ENCODE measurements around the gene PHC2.

PHC2 gene

DNA sequence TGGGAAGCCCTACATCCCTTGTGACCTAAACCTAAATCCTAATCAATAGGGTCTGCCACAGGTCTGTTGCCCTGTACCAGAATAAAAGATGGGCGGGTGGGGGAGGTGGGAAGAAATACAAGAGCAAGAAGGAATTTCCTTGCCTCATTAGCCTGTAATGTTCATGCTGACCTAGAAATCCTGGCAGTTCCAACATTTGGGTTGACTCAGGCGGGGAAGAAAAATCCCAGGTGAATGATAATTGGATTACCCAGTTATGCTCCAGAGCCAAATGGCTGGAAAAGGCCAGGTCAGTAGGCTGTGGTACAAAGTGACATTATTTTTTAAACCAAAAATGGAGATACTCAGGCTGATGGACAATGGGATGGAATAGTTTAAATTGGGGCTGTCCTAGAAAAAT, 82.7 kb downstream of the PHC2 start:
- Histone ChIP-seq H3K9me3 (ENCODE audit: insufficient read depth, low read depth, low read length) (no peaks in the 10 kb centered on the region), H3K4me3 (ENCODE audit: low read length) (peak overlapping the region; percentile 53), H3K27ac (ENCODE audit: low read depth, low read length) (no peak overlapping the region), H3K27me3 (ENCODE audit: insufficient read depth, low read length) (peaks cover 65% of the 10 kb centered on the region), H3K9ac (ENCODE audit: low read depth, low read length) (no peak overlapping the region), H3K4me1 (ENCODE audit: insufficient read depth, low read length) (peaks cover 41% of the 10 kb centered on the region), H3K36me3 (ENCODE audit: insufficient read depth, low read length) (no peaks in the 10 kb centered on the region; the same call in 1 of the 2 replicates)
- 48% methylated on average over 2 of the region's 2 CpGs for WGBS

GRCh38 chr1:33347650-33347992, 83.3 kb downstream of the PHC2 start:
- H3K27ac ChIP-seq (ENCODE audit: low read depth, low read length) = no peak overlapping the region
- H3K9ac ChIP-seq (ENCODE audit: low read depth, low read length) = no peak overlapping the region
- WGBS = 65% methylated on average over 5 of the region's 5 CpGs
- peaks cover 59% of the 10 kb centered on the region for H3K27me3 ChIP-seq (ENCODE audit: insufficient read depth, low read length)
- H3K4me3 ChIP-seq (ENCODE audit: low read length) = peak overlapping the region; percentile 53; the same call in 1 of the 2 replicates
- no peaks in the 10 kb centered on the region; the same call in 1 of the 2 replicates for H3K36me3 ChIP-seq (ENCODE audit: insufficient read depth, low read length)
- H3K4me1 ChIP-seq (ENCODE audit: insufficient read depth, low read length) = peaks cover 46% of the 10 kb centered on the region
- no peaks in the 10 kb centered on the region for H3K9me3 ChIP-seq (ENCODE audit: insufficient read depth, low read depth, low read length)

GRCh38 chr1:33346927-33347649, 83.8 kb downstream of the PHC2 start:
- 58% methylated on average over 2 of the region's 2 CpGs for WGBS
- Histone ChIP-seq H3K9me3 (ENCODE audit: insufficient read depth, low read depth, low read length) (no peaks in the 10 kb centered on the region), H3K27ac (ENCODE audit: low read depth, low read length) (no peak overlapping the region), H3K4me1 (ENCODE audit: insufficient read depth, low read length) (peaks cover 51% of the 10 kb centered on the region), H3K9ac (ENCODE audit: low read depth, low read length) (no peak overlapping the region), H3K27me3 (ENCODE audit: insufficient read depth, low read length) (peaks cover 54% of the 10 kb centered on the region), H3K4me3 (ENCODE audit: low read length) (peak overlapping the region; percentile 53; the same call in 1 of the 2 replicates), H3K36me3 (ENCODE audit: insufficient read depth, low read length) (no peaks in the 10 kb centered on the region; the same call in 1 of the 2 replicates)

- Histone ChIP-seq H3K27me3 (ENCODE audit: insufficient read depth, low read length) (peaks cover 49% of the 10 kb centered on the region), H3K4me1 (ENCODE audit: insufficient read depth, low read length) (peaks cover 57% of the 10 kb centered on the region), H3K9me3 (ENCODE audit: insufficient read depth, low read depth, low read length) (no peaks in the 10 kb centered on the region), H3K4me3 (ENCODE audit: low read length) (no peak overlapping the region; the same call in 1 of the 2 replicates), H3K36me3 (ENCODE audit: insufficient read depth, low read length) (no peaks in the 10 kb centered on the region; the same call in 1 of the 2 replicates), H3K27ac (ENCODE audit: low read depth, low read length) (no peak overlapping the region), H3K9ac (ENCODE audit: low read depth, low read length) (no peak overlapping the region)
- WGBS = 59% methylated on average over 3 of the region's 3 CpGs
Observed at GRCh38 chr1:33346533-33346926, 84.4 kb downstream of the PHC2 start.

- no peak overlapping the region for H3K4me3 ChIP-seq (ENCODE audit: low read length)
- H3K27me3 ChIP-seq (ENCODE audit: insufficient read depth, low read length) = peaks cover 34% of the 10 kb centered on the region
- H3K9ac ChIP-seq (ENCODE audit: low read depth, low read length) = no peak overlapping the region
- H3K4me1 ChIP-seq (ENCODE audit: insufficient read depth, low read length) = peaks cover 67% of the 10 kb centered on the region
- 97% methylated on average over 2 of the region's 2 CpGs for WGBS
- H3K9me3 ChIP-seq (ENCODE audit: insufficient read depth, low read depth, low read length) = no peaks in the 10 kb centered on the region
- H3K36me3 ChIP-seq (ENCODE audit: insufficient read depth, low read length) = no peaks in the 10 kb centered on the region; the same call in 1 of the 2 replicates
- no peak overlapping the region for H3K27ac ChIP-seq (ENCODE audit: low read depth, low read length)
Observed at GRCh38 chr1:33344896-33345560, 85.9 kb downstream of the PHC2 start.

- H3K4me1 ChIP-seq (ENCODE audit: insufficient read depth, low read length) = peaks cover 81% of the 10 kb centered on the region
- H3K4me3 ChIP-seq (ENCODE audit: low read length) = no peak overlapping the region
- no peaks in the 10 kb centered on the region; the same call in 1 of the 2 replicates for H3K36me3 ChIP-seq (ENCODE audit: insufficient read depth, low read length)
- H3K9me3 ChIP-seq (ENCODE audit: insufficient read depth, low read depth, low read length) = no peaks in the 10 kb centered on the region
- H3K27ac ChIP-seq (ENCODE audit: low read depth, low read length) = no peak overlapping the region
- no peak overlapping the region for H3K9ac ChIP-seq (ENCODE audit: low read depth, low read length)
- WGBS = 86% methylated on average over 5 of the region's 5 CpGs
- peaks cover 23% of the 10 kb centered on the region for H3K27me3 ChIP-seq (ENCODE audit: insufficient read depth, low read length)
Observed at GRCh38 chr1:33343539-33343938, 87.4 kb downstream of the PHC2 start.

DNA sequence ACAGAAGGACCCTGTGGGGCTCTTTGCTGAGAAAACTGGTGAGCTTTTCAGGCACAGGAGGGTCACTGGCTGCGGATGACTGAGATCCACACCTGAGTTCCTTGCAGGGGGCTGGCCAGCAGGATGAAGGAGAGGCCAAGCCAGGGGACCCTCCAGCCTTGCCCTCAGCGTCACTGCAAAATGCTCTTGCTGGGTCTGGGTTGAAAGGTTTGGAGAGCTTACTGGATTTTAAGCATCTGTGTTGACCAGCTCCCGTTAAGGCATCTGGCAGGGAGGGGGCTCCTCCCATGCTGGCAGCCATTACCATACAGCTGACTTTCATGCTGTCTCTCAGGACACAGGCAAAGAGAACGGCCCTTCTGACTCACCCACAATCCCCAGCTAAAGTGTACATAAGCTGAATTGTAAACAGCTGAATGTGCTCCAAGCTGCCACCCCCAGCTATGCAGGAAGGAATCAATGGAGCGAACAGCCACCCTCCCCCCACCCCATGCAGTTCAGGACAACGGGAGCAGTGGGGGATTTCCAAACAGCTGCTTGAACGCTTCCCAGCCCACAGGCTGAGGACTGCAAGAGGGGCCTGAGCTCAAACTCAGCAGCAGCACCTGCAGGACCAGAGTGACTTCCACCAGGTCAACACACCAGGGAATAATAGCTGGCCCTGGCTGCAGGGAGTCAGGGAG, 88.7 kb downstream of the PHC2 start:
- Histone ChIP-seq H3K27me3 (ENCODE audit: insufficient read depth, low read length) (peaks cover 9% of the 10 kb centered on the region; the same call in 1 of the 2 replicates), H3K9me3 (ENCODE audit: insufficient read depth, low read depth, low read length) (no peaks in the 10 kb centered on the region), H3K4me1 (ENCODE audit: insufficient read depth, low read length) (peaks cover 81% of the 10 kb centered on the region), H3K36me3 (ENCODE audit: insufficient read depth, low read length) (no peaks in the 10 kb centered on the region; the same call in 1 of the 2 replicates), H3K27ac (ENCODE audit: low read depth, low read length) (peak overlapping the region; percentile 80; the same call in 1 of the 2 replicates), H3K4me3 (ENCODE audit: low read length) (peak overlapping the region; percentile 10; the same call in 1 of the 2 replicates), H3K9ac (ENCODE audit: low read depth, low read length) (0 out of 2 replicates have a peak overlapping the region, but pooled peaks have one; percentile 18)
- 7% methylated on average over 7 of the region's 7 CpGs for WGBS

- no peaks in the 10 kb centered on the region for H3K9me3 ChIP-seq (ENCODE audit: insufficient read depth, low read depth, low read length)
- H3K36me3 ChIP-seq (ENCODE audit: insufficient read depth, low read length) = no peaks in the 10 kb centered on the region; the same call in 1 of the 2 replicates
- H3K4me3 ChIP-seq (ENCODE audit: low read length) = no peak overlapping the region
- peaks cover under 1% of the 10 kb centered on the region; the same call in 1 of the 2 replicates for H3K27me3 ChIP-seq (ENCODE audit: insufficient read depth, low read length)
- 86% methylated on average over 6 of the region's 6 CpGs for WGBS
- H3K27ac ChIP-seq (ENCODE audit: low read depth, low read length) = no peak overlapping the region; the same call in 1 of the 2 replicates
- H3K4me1 ChIP-seq (ENCODE audit: insufficient read depth, low read length) = peaks cover 75% of the 10 kb centered on the region
- H3K9ac ChIP-seq (ENCODE audit: low read depth, low read length) = no peak overlapping the region
Observed at GRCh38 chr1:33341190-33341589, 89.7 kb downstream of the PHC2 start.

- H3K36me3 ChIP-seq (ENCODE audit: insufficient read depth, low read length) = peaks cover 2% of the 10 kb centered on the region; the same call in 1 of the 2 replicates
- no peaks in the 10 kb centered on the region for H3K27me3 ChIP-seq (ENCODE audit: insufficient read depth, low read length)
- peaks cover 71% of the 10 kb centered on the region for H3K4me1 ChIP-seq (ENCODE audit: insufficient read depth, low read length)
- peak overlapping the region; percentile 41; the same call in 1 of the 2 replicates for H3K9ac ChIP-seq (ENCODE audit: low read depth, low read length)
- WGBS = 82% methylated on average over 2 of the region's 2 CpGs
- no peak overlapping the region for H3K4me3 ChIP-seq (ENCODE audit: low read length)
- no peaks in the 10 kb centered on the region for H3K9me3 ChIP-seq (ENCODE audit: insufficient read depth, low read depth, low read length)
- H3K27ac ChIP-seq (ENCODE audit: low read depth, low read length) = peak overlapping the region; percentile 56
Observed at GRCh38 chr1:33339413-33339812, 91.5 kb downstream of the PHC2 start.

- Histone ChIP-seq H3K27ac (ENCODE audit: low read depth, low read length) (peak overlapping the region; percentile 56), H3K4me3 (ENCODE audit: low read length) (no peak overlapping the region), H3K9ac (ENCODE audit: low read depth, low read length) (peak overlapping the region; percentile 41; the same call in 1 of the 2 replicates), H3K27me3 (ENCODE audit: insufficient read depth, low read length) (no peaks in the 10 kb centered on the region), H3K9me3 (ENCODE audit: insufficient read depth, low read depth, low read length) (no peaks in the 10 kb centered on the region), H3K4me1 (ENCODE audit: insufficient read depth, low read length) (peaks cover 65% of the 10 kb centered on the region), H3K36me3 (ENCODE audit: insufficient read depth, low read length) (peaks cover 3% of the 10 kb centered on the region; the same call in 1 of the 2 replicates)
- WGBS = 47% methylated on average over 14 of the region's 14 CpGs
Observed at GRCh38 chr1:33338440-33339211, 92.3 kb downstream of the PHC2 start.

Data from HUES64 (cell line).